Measurements from ENCODE around the gene TMEM247.

Gene TMEM247

GRCh38 chr2:46487667-46488335 is 8.4 kb downstream of the TMEM247 start:
- H3K4me1 ChIP-seq (ENCODE audit: control insufficient read depth, insufficient read depth, low read length, poor library complexity, severe bottlenecking), result no peaks in the 10 kb centered on the region
- no peak overlapping the region for H3K4me3 ChIP-seq (ENCODE audit: insufficient read depth, low read depth, low read length, poor library complexity, severe bottlenecking)
- no peaks in the 10 kb centered on the region for H3K36me3 ChIP-seq (ENCODE audit: control insufficient read depth, insufficient read depth, low read length)
- no peaks in the 10 kb centered on the region for H3K9me3 ChIP-seq (ENCODE audit: control insufficient read depth, low read length)
- H3K27me3 ChIP-seq (replicated peaks; ENCODE audit: control insufficient read depth, insufficient read depth, low read length, poor library complexity, severe bottlenecking), result no peaks in the 10 kb centered on the region
- H3K27ac ChIP-seq (ENCODE audit: insufficient read depth, low read length, poor library complexity, severe bottlenecking), result no peak overlapping the region
- no peak for DNase-seq

GRCh38 chr2:46488389-46488788 is 9.0 kb downstream of the TMEM247 start:
- DNase-seq, result no peak
- Histone ChIP-seq H3K4me3 (ENCODE audit: insufficient read depth, low read depth, low read length, poor library complexity, severe bottlenecking) (no peak overlapping the region), H3K4me1 (ENCODE audit: control insufficient read depth, insufficient read depth, low read length, poor library complexity, severe bottlenecking) (no peaks in the 10 kb centered on the region), H3K27ac (ENCODE audit: insufficient read depth, low read length, poor library complexity, severe bottlenecking) (no peak overlapping the region), H3K9me3 (ENCODE audit: control insufficient read depth, low read length) (no peaks in the 10 kb centered on the region), H3K36me3 (ENCODE audit: control insufficient read depth, insufficient read depth, low read length) (no peaks in the 10 kb centered on the region), H3K27me3 (replicated peaks; ENCODE audit: control insufficient read depth, insufficient read depth, low read length, poor library complexity, severe bottlenecking) (no peaks in the 10 kb centered on the region)

DNA sequence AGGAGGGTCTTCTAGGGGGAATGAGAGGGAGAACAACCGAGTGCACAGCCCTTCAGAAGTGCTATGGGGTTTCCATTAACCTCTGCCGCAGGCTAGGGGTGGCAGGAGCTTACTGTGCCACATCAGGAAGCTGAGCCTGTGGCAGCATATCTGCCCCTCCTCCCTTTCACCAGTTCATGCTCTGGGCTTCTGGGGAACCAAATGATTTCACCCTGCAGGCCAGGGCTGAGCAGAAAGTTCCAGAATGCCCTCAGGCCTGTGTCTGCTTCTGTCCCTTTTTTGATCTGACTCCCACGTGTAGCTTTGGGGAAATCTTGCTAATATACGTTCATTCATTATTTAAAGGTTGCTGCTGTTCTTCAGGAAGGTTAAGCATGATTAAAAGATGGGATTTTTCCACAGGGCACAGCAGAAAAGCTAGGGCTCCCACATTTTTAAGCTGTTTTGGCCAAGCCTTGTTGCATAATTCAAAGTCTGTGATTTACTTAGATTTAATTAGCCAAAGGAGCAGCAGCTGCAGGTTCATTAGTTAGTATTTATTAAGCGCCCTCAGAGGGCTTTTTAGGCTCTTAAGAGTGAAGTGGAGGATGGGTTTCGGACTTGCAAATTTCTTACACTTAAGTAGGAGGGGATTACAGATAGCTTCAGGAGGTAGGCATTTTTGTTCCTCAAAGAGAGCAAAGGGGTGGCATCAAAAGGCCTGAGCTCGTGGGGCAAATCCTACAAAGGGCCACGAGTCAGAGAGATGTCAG is 10.2 kb downstream of the TMEM247 start:
- no peaks in the 10 kb centered on the region for H3K27me3 ChIP-seq (replicated peaks; ENCODE audit: control insufficient read depth, insufficient read depth, low read length, poor library complexity, severe bottlenecking)
- no peaks in the 10 kb centered on the region for H3K9me3 ChIP-seq (ENCODE audit: control insufficient read depth, low read length)
- no peaks in the 10 kb centered on the region for H3K36me3 ChIP-seq (ENCODE audit: control insufficient read depth, insufficient read depth, low read length)
- H3K4me3 ChIP-seq (ENCODE audit: insufficient read depth, low read depth, low read length, poor library complexity, severe bottlenecking), result no peak overlapping the region
- H3K4me1 ChIP-seq (ENCODE audit: control insufficient read depth, insufficient read depth, low read length, poor library complexity, severe bottlenecking), result no peaks in the 10 kb centered on the region
- no peak for DNase-seq
- H3K27ac ChIP-seq (ENCODE audit: insufficient read depth, low read length, poor library complexity, severe bottlenecking), result no peak overlapping the region

DNA sequence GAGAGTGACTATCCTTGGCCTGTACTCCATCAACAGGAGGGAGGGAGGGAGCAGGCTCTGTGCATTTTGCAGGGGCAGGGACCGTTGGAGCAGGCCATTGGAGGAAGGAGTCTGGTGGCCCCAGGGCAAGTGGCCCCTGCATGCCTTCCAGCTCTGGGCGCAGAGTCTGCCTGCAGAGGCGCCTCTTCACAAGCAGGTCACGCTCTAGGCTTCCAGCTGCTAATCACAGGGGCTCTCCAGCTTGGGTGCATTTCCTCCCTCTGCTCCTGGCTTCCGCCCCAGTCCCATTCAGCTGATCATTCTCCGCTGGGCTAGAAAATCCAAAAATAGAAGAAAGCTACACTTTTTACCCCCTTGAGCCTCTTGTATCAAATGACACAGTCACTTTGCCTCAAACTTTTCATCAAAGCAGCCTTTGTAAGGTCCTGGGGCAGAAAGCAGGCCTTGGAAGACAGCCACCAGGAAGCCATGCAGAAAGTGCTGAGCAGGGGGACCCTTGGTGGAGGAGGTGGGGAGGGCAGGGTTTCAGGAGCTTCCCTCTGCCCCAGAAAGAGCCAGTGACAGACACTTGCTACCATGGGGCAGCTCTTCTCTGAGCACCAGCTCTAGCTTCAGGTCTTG is 11.3 kb downstream of the TMEM247 start:
- H3K4me3 ChIP-seq (ENCODE audit: insufficient read depth, low read depth, low read length, poor library complexity, severe bottlenecking), result no peak overlapping the region
- H3K9me3 ChIP-seq (ENCODE audit: control insufficient read depth, low read length), result no peaks in the 10 kb centered on the region
- DNase-seq, result no peak
- no peak overlapping the region for H3K27ac ChIP-seq (ENCODE audit: insufficient read depth, low read length, poor library complexity, severe bottlenecking)
- no peaks in the 10 kb centered on the region for H3K36me3 ChIP-seq (ENCODE audit: control insufficient read depth, insufficient read depth, low read length)
- no peaks in the 10 kb centered on the region for H3K27me3 ChIP-seq (replicated peaks; ENCODE audit: control insufficient read depth, insufficient read depth, low read length, poor library complexity, severe bottlenecking)
- no peaks in the 10 kb centered on the region for H3K4me1 ChIP-seq (ENCODE audit: control insufficient read depth, insufficient read depth, low read length, poor library complexity, severe bottlenecking)

GRCh38 chr2:46492301-46492700 is 12.9 kb downstream of the TMEM247 start:
- no peaks in the 10 kb centered on the region for H3K4me1 ChIP-seq (ENCODE audit: control insufficient read depth, insufficient read depth, low read length, poor library complexity, severe bottlenecking)
- DNase-seq, result no peak
- H3K36me3 ChIP-seq (ENCODE audit: control insufficient read depth, insufficient read depth, low read length), result no peaks in the 10 kb centered on the region
- no peak overlapping the region for H3K27ac ChIP-seq (ENCODE audit: insufficient read depth, low read length, poor library complexity, severe bottlenecking)
- H3K27me3 ChIP-seq (replicated peaks; ENCODE audit: control insufficient read depth, insufficient read depth, low read length, poor library complexity, severe bottlenecking), result no peaks in the 10 kb centered on the region
- H3K4me3 ChIP-seq (ENCODE audit: insufficient read depth, low read depth, low read length, poor library complexity, severe bottlenecking), result no peak overlapping the region
- H3K9me3 ChIP-seq (ENCODE audit: control insufficient read depth, low read length), result no peaks in the 10 kb centered on the region

- Histone ChIP-seq H3K4me1 (ENCODE audit: control insufficient read depth, insufficient read depth, low read length, poor library complexity, severe bottlenecking) (no peaks in the 10 kb centered on the region), H3K4me3 (ENCODE audit: insufficient read depth, low read depth, low read length, poor library complexity, severe bottlenecking) (no peak overlapping the region), H3K27ac (ENCODE audit: insufficient read depth, low read length, poor library complexity, severe bottlenecking) (no peak overlapping the region), H3K27me3 (replicated peaks; ENCODE audit: control insufficient read depth, insufficient read depth, low read length, poor library complexity, severe bottlenecking) (no peaks in the 10 kb centered on the region), H3K36me3 (ENCODE audit: control insufficient read depth, insufficient read depth, low read length) (no peaks in the 10 kb centered on the region), H3K9me3 (ENCODE audit: control insufficient read depth, low read length) (no peaks in the 10 kb centered on the region)
- no peak for DNase-seq
Measured at GRCh38 chr2:46493241-46493970, 14.0 kb downstream of the TMEM247 start.

GRCh38 chr2:46493971-46494250 is 14.5 kb downstream of the TMEM247 start:
- Histone ChIP-seq H3K27me3 (replicated peaks; ENCODE audit: control insufficient read depth, insufficient read depth, low read length, poor library complexity, severe bottlenecking) (no peaks in the 10 kb centered on the region), H3K9me3 (ENCODE audit: control insufficient read depth, low read length) (no peaks in the 10 kb centered on the region), H3K4me3 (ENCODE audit: insufficient read depth, low read depth, low read length, poor library complexity, severe bottlenecking) (no peak overlapping the region), H3K36me3 (ENCODE audit: control insufficient read depth, insufficient read depth, low read length) (no peaks in the 10 kb centered on the region), H3K4me1 (ENCODE audit: control insufficient read depth, insufficient read depth, low read length, poor library complexity, severe bottlenecking) (no peaks in the 10 kb centered on the region), H3K27ac (ENCODE audit: insufficient read depth, low read length, poor library complexity, severe bottlenecking) (no peak overlapping the region)
- DNase-seq, result no peak

GRCh38 chr2:46494596-46494995 is 15.2 kb downstream of the TMEM247 start:
- no peaks in the 10 kb centered on the region for H3K36me3 ChIP-seq (ENCODE audit: control insufficient read depth, insufficient read depth, low read length)
- H3K9me3 ChIP-seq (ENCODE audit: control insufficient read depth, low read length), result no peaks in the 10 kb centered on the region
- no peak overlapping the region for H3K4me3 ChIP-seq (ENCODE audit: insufficient read depth, low read depth, low read length, poor library complexity, severe bottlenecking)
- no peak for DNase-seq
- peaks cover 5% of the 10 kb centered on the region for H3K4me1 ChIP-seq (ENCODE audit: control insufficient read depth, insufficient read depth, low read length, poor library complexity, severe bottlenecking)
- no peak overlapping the region for H3K27ac ChIP-seq (ENCODE audit: insufficient read depth, low read length, poor library complexity, severe bottlenecking)
- no peaks in the 10 kb centered on the region for H3K27me3 ChIP-seq (replicated peaks; ENCODE audit: control insufficient read depth, insufficient read depth, low read length, poor library complexity, severe bottlenecking)

DNA sequence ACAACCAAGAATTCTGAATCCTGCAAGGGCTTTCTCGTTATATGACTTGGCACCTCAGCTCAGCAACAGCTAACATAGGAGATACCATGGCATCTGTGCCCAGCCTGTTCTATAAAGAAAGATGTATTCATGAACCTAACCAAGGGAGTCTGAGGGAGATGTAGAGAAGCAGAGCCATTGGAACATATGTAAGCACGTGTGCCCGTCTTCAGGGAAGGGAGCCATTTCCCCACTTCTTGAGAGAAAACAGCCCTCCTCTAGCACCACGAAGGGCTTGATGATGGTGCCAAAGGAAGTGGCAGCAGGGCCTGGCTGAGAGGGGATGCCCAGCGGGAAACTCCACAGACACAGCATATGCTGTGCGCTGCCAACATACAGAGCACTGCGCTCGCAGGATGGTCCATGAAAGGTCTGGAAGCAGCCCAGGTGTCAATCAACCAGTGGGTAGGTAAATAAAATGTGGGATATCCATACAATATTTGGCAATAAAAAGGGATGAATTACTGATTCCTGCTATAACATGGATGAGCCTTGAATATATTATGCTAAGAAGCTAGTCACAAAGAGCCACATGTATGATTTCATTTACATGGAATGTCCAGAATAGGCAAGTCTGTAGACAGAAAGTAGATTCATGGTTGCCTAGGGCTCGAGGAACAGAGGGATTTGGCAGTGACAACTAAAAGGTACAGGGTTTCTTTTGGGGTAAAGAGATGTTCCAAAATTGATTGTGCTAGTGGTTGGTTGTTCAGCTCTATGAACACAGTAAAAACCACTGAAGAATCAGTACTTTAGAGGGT is 16.1 kb downstream of the TMEM247 start:
- Histone ChIP-seq H3K27ac (ENCODE audit: insufficient read depth, low read length, poor library complexity, severe bottlenecking) (no peak overlapping the region), H3K36me3 (ENCODE audit: control insufficient read depth, insufficient read depth, low read length) (no peaks in the 10 kb centered on the region), H3K4me3 (ENCODE audit: insufficient read depth, low read depth, low read length, poor library complexity, severe bottlenecking) (no peak overlapping the region), H3K4me1 (ENCODE audit: control insufficient read depth, insufficient read depth, low read length, poor library complexity, severe bottlenecking) (peaks cover 8% of the 10 kb centered on the region), H3K27me3 (replicated peaks; ENCODE audit: control insufficient read depth, insufficient read depth, low read length, poor library complexity, severe bottlenecking) (no peaks in the 10 kb centered on the region), H3K9me3 (ENCODE audit: control insufficient read depth, low read length) (no peaks in the 10 kb centered on the region)
- no peak for DNase-seq

All from effector memory CD4-positive, alpha-beta T cell (primary cell).